GM12878 (cell line): ENCODE data around the gene STX16. TPM values are rescaled to one million over a fixed set of nuclear protein-coding genes. Genes with fewer than 3 reads are reported as not detected.

ENCODE experiments used
- ETV6 ChIP-seq, 2 experiments: fragments of 450-650 bp in 1 of 2; IDR thresholded peaks in 1 of 2; conservative IDR thresholded peaks in 1 of 2; 2 replicates each; pipeline ENCODE4 v1.6.1; 2014; ENCODE audit warnings: antibody characterized with exemption in 1 of 2, borderline replicate concordance in 1 of 2, low read depth in 1 of 2, mild to moderate bottlenecking in 1 of 2, moderate library complexity in 1 of 2
- HDGF ChIP-seq: fragments of 450-650 bp; IDR thresholded peaks from 2 replicates; pipeline ENCODE4 v1.6.1; 2016; ENCODE audit warnings: antibody characterized with exemption
- MEF2B ChIP-seq: fragments of 450-650 bp; IDR thresholded peaks from 2 replicates; pipeline ENCODE4 v1.6.1; 2018; ENCODE audit warnings: mild to moderate bottlenecking, moderate library complexity; ENCODE audit not compliant: partially characterized antibody, poor library complexity, severe bottlenecking
- polyA plus RNA-seq, 11 experiments: library from polyadenylated mRNA; depleted of rRNA in 4 of 11; unstranded in 6 of 11; stranded (reverse) in 5 of 11; fragments of >200 nt; fragmentation: Nextera tagmentation in 4 of 11; fragmentation: Illumina TruSeq in 1 of 11; extraction: Ambion mirVana in 4 of 11; extraction: Trizol in 1 of 11; gene quantifications; 1 replicate in 1 of 11; 2 replicates in 10 of 11; pipeline versions ENCODE4 v1.2.1 to v1.2.3, GENCODE V29; 2011 to 2016; ENCODE audit warnings: inconsistent platforms in 2 of 11, missing spikeins in 2 of 11, low read depth in 1 of 11
- total RNA-seq, 4 experiments: library from RNA; depleted of rRNA in 3 of 4; stranded (reverse); fragments of >200 nt in 3 of 4; fragmentation: Illumina TruSeq in 1 of 4; extraction: Trizol in 1 of 4; gene quantifications; 2 replicates each; pipeline versions ENCODE4 v1.2.1 to v1.2.3, GENCODE V29; 2013 to 2021
- TF ChIP-seq, protein P1 (sequence below): fragments of 450-650 bp; IDR thresholded peaks from 2 replicates; pipeline ENCODE4 v1.6.1; 2017; ENCODE audit warnings: mild to moderate bottlenecking, moderate library complexity
- TF ChIP-seq, protein P2 (sequence below): fragments of 450-650 bp; IDR thresholded peaks from 2 replicates; pipeline ENCODE4 v1.6.1; 2018; ENCODE audit warnings: mild to moderate bottlenecking, low read depth, moderate library complexity; ENCODE audit not compliant: partially characterized antibody

The STX16 gene
- total and polyA plus RNA-seq, 10 of the 15 experiments (the other 5 are each of a cell fraction or from before 2014, with no cell fraction given) = 6.3 to 68.4 (median 35.8) TPM

DNA sequence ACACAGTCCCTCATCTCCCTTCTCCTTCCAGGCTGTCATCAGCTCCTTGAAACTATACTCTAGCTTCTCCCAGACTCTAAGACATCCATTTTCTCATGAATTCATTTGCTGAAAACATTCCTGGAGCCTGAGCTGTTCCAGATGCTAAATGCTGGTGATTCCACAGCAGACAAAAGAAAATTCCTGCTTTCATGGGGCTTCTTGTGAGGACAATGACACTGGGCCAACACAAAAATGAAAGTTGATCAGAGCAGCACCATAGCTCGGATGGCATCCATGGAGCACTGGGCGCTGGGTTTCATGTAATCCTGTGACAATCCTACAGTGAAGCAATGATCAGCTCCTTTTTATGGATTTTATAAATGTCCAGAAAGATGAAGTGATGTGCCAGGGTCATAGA is 47.4 kb upstream of the STX16 start (continued):
- TF ChIP-seq, protein P1, sequence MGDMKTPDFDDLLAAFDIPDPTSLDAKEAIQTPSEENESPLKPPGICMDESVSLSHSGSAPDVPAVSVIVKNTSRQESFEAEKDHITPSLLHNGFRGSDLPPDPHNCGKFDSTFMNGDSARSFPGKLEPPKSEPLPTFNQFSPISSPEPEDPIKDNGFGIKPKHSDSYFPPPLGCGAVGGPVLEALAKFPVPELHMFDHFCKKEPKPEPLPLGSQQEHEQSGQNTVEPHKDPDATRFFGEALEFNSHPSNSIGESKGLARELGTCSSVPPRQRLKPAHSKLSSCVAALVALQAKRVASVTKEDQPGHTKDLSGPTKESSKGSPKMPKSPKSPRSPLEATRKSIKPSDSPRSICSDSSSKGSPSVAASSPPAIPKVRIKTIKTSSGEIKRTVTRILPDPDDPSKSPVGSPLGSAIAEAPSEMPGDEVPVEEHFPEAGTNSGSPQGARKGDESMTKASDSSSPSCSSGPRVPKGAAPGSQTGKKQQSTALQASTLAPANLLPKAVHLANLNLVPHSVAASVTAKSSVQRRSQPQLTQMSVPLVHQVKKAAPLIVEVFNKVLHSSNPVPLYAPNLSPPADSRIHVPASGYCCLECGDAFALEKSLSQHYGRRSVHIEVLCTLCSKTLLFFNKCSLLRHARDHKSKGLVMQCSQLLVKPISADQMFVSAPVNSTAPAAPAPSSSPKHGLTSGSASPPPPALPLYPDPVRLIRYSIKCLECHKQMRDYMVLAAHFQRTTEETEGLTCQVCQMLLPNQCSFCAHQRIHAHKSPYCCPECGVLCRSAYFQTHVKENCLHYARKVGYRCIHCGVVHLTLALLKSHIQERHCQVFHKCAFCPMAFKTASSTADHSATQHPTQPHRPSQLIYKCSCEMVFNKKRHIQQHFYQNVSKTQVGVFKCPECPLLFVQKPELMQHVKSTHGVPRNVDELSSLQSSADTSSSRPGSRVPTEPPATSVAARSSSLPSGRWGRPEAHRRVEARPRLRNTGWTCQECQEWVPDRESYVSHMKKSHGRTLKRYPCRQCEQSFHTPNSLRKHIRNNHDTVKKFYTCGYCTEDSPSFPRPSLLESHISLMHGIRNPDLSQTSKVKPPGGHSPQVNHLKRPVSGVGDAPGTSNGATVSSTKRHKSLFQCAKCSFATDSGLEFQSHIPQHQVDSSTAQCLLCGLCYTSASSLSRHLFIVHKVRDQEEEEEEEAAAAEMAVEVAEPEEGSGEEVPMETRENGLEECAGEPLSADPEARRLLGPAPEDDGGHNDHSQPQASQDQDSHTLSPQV = no peak
- TF ChIP-seq MEF2B (no peak), HDGF (no peak), ETV6 (conservative IDR thresholded peaks at IDR 0.05 in 1 of 2, IDR thresholded peaks at IDR 0.05 in 1 of 2; ENCODE audit: borderline replicate concordance in 1 of 2, low read depth in 1 of 2) (no peak)
- TF ChIP-seq, protein P2, sequence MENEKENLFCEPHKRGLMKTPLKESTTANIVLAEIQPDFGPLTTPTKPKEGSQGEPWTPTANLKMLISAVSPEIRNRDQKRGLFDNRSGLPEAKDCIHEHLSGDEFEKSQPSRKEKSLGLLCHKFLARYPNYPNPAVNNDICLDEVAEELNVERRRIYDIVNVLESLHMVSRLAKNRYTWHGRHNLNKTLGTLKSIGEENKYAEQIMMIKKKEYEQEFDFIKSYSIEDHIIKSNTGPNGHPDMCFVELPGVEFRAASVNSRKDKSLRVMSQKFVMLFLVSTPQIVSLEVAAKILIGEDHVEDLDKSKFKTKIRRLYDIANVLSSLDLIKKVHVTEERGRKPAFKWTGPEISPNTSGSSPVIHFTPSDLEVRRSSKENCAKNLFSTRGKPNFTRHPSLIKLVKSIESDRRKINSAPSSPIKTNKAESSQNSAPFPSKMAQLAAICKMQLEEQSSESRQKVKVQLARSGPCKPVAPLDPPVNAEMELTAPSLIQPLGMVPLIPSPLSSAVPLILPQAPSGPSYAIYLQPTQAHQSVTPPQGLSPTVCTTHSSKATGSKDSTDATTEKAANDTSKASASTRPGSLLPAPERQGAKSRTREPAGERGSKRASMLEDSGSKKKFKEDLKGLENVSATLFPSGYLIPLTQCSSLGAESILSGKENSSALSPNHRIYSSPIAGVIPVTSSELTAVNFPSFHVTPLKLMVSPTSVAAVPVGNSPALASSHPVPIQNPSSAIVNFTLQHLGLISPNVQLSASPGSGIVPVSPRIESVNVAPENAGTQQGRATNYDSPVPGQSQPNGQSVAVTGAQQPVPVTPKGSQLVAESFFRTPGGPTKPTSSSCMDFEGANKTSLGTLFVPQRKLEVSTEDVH = no peak
